Common myeloid progenitor, CD34-positive (primary cell): Measurements from ENCODE around the gene DDN.

Experiments
- CTCF ChIA-PET: fragments of 350-600 bp; sonication (Branson Sonifier 250); formaldehyde crosslinking; loops from one replicate; lab custom pipeline; 2021; ENCODE audit warnings: antibody characterized with exemption; lab: Charles Lee
- POLR2A ChIA-PET: fragments of 350-600 bp; sonication (Branson Sonifier 250); formaldehyde crosslinking; loops from one replicate; lab custom pipeline; 2021; ENCODE audit warnings: antibody characterized with exemption; lab: Charles Lee
- DNase-seq, 3 donors: peaks; one replicate each; pipeline versions ENCODE4 v3.0.0 to v3.0.0-alpha.2; 2013
- H3K27ac ChIP-seq, 2 experiments: 1 replicate in 1 of 2; 2 replicates in 1 of 2; pipeline ENCODE4 v1.7.0; 2013; ENCODE audit warnings: inconsistent platforms in 2 of 2, low read length in 2 of 2, mild to moderate bottlenecking in 2 of 2, low read depth in 1 of 2, moderate library complexity in 1 of 2; ENCODE audit not compliant: severe bottlenecking in 2 of 2, insufficient read depth in 1 of 2, poor library complexity in 1 of 2
- H3K27me3 ChIP-seq, 5 experiments: replicated peaks in 2 of 5; 1 replicate in 3 of 5; 2 replicates in 2 of 5; pipeline versions ENCODE4 v1.6.1 to v1.7.0; 2013; ENCODE audit warnings: low read length in 4 of 5, mild to moderate bottlenecking in 2 of 5, moderate library complexity in 2 of 5, inconsistent platforms in 1 of 5; ENCODE audit not compliant: insufficient read depth in 5 of 5, control insufficient read depth in 4 of 5
- H3K36me3 ChIP-seq, 4 experiments: 1 replicate in 2 of 4; 2 replicates in 2 of 4; pipeline versions ENCODE4 v1.6.1 to v1.7.0; 2013; ENCODE audit warnings: low read length in 3 of 4, control low read depth in 1 of 4, mild to moderate bottlenecking in 1 of 4; ENCODE audit not compliant: control insufficient read depth in 4 of 4, insufficient read depth in 4 of 4
- H3K4me1 ChIP-seq, 4 experiments: 1 replicate in 3 of 4; 2 replicates in 1 of 4; pipeline versions ENCODE4 v1.6.1 to v1.7.1; 2013; ENCODE audit warnings: low read length in 3 of 4, mild to moderate bottlenecking in 3 of 4, control low read depth in 1 of 4, inconsistent platforms in 1 of 4, moderate library complexity in 1 of 4; ENCODE audit not compliant: control insufficient read depth in 4 of 4, insufficient read depth in 4 of 4; ENCODE audit errors: control extremely low read depth in 1 of 4
- H3K4me3 ChIP-seq, 7 experiments: 1 replicate in 4 of 7; 2 replicates in 3 of 7; pipeline versions ENCODE4 v1.5.1 to v1.7.0; 2013; ENCODE audit warnings: mild to moderate bottlenecking in 7 of 7, low read length in 6 of 7, moderate library complexity in 6 of 7, inconsistent platforms in 2 of 7, low read depth in 2 of 7, control low read depth in 1 of 7; ENCODE audit not compliant: insufficient read depth in 4 of 7, control insufficient read depth in 1 of 7; ENCODE audit errors: extremely low read depth in 1 of 7
- H3K9me3 ChIP-seq, 5 experiments: 1 replicate in 4 of 5; 2 replicates in 1 of 5; pipeline versions ENCODE4 v1.6.1 to v1.7.1; 2013; ENCODE audit warnings: low read length in 4 of 5, mild to moderate bottlenecking in 2 of 5, inconsistent platforms in 1 of 5, low read depth in 1 of 5, moderate library complexity in 1 of 5; ENCODE audit not compliant: control insufficient read depth in 4 of 5, insufficient read depth in 2 of 5; ENCODE audit errors: control extremely low read depth in 1 of 5
- WGBS: methylation state at CpG from one replicate; pipeline ENCODE4 v1.1.5; 2013; ENCODE audit not compliant: insufficient coverage; 5-methylcytosine and 5-hydroxymethylcytosine counted together

Gene DDN

DNA sequence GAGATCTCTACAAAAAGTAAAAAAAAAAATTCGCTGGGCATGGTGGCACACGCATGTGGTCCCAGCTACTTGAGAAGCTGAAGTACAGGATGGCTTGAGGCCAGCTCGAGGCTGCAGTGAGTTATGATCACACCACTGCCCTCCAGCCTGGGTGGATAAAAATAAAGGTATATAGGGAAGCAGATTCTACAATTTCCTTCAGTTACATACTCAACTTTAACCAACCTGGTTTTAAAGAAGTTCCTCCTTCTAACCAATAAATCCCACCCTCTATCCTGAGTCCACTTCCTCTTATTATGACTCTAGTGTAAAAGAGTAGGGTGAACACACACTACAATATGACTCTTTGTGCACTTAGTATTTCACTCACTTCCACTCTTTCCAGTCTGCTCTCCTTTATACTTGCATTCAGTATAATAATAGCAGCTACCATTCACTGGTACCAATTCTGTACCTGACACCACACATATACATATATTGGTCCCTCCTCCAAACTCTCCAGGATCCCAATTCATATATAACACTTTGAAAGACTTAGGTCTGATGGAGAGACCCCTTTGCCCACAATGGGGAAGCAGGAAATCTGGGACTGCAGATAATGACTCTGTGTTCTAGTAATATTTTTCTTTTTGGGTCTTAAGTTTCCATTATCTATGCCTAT, 44.2 kb downstream of the DDN start:
- no peaks in the 10 kb centered on the region for H3K9me3 ChIP-seq
- H3K4me1 ChIP-seq: peaks cover 26 to 55% (median 43%) of the 10 kb centered on the region in 4 experiments
- ChIA-PET CTCF (interaction anchor here (47.1 to 75.7 kb wide), 2 partner anchors 14 to 15 kb away, joined by 1637 read pairs; partner anchors contain the start of genes ARF3, DDN, FKBP11 and WNT1), POLR2A (no interaction called here)
- H3K36me3 ChIP-seq: peaks cover 0 to 23% (median 16%) of the 10 kb centered on the region in 4 experiments
- H3K27ac ChIP-seq: no peak overlapping the region
- WGBS: 0% methylated on average over 1 of the region's 3 CpGs
- peak; percentile 57 to 87 (median 85) for DNase-seq
- no peaks in the 10 kb centered on the region for H3K27me3 ChIP-seq
- peak overlapping the region in 4 of 7 experiments; percentile 85 to 96 (median 92) for H3K4me3 ChIP-seq

DNA sequence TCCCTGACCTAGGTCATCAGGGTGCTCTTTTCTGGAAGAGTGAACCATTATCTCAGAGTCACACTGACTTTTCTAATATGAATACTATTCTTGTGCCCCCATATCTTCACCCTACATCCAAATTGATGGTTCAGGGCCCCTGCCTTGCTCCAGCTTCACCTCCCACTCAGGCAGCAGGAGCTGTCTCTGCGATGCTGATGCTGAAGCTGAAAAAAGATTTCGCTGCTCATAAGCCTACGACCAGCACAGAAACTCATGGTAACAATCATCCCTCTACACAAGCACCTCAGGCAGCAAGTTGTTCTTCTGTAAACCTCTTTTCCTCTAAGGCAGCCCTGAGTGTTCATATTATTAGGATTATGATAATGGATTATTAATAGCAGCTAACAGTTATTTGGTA, 45.1 kb downstream of the DDN start:
- Histone ChIP-seq H3K9me3 (no peaks in the 10 kb centered on the region), H3K27me3 (no peaks in the 10 kb centered on the region), H3K27ac (no peak overlapping the region), H3K36me3 (peaks cover 0 to 29% (median 20%) of the 10 kb centered on the region in 4 experiments), H3K4me1 (peaks cover 26 to 55% (median 43%) of the 10 kb centered on the region in 4 experiments), H3K4me3 (peak overlapping the region in 2 of 7 experiments; percentile 35 to 96)
- ChIA-PET POLR2A (no interaction called here), CTCF (interaction anchor here (1.0 to 75.7 kb wide), 3 partner anchors 15 to 50 kb away, joined by 3 to 1637 read pairs (median 1637); partner anchors contain the start of genes ARF3, DDN, FKBP11 and WNT1)
- 100% methylated on average over 1 of the region's 3 CpGs for WGBS
- DNase-seq: no peak

DNA sequence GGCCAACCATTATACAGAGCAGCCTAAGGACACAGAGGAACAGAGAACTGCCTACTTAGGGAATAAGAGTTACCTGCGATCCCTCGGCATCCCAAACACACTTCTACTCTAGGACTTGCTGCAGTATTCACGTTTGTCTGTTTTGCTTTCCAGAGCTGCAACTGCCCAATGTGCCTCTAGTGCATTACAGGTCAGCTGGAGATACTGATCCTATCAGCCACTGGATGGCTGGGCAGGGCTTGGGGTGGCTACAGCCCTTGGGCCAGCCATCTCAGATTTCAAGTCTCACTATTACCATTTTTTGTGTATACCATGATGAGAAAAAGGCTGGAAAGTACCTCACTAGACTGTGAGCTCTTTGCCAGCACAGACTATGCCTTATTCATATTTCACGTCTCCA, 46.5 kb downstream of the DDN start:
- Histone ChIP-seq H3K36me3 (peaks cover 3 to 38% (median 21%) of the 10 kb centered on the region in 4 experiments), H3K27me3 (no peaks in the 10 kb centered on the region), H3K4me3 (no peak overlapping the region), H3K4me1 (peaks cover 18 to 48% (median 37%) of the 10 kb centered on the region in 4 experiments), H3K27ac (no peak overlapping the region), H3K9me3 (no peaks in the 10 kb centered on the region)
- POLR2A ChIA-PET: interaction anchor here (0.6 to 1.1 kb wide), 2 partner anchors 20 to 271 kb away, joined by 3 read pairs; no protein-coding TSS in a partner anchor
- CTCF ChIA-PET: interaction anchor here (0.9 to 75.7 kb wide), 5 partner anchors 13 to 100 kb away, joined by 3 to 1637 read pairs (median 7); partner anchors contain the start of genes ARF3, DDN, FKBP11 and WNT1
- 100% methylated on average over 3 of the region's 4 CpGs for WGBS
- no peak for DNase-seq

DNA sequence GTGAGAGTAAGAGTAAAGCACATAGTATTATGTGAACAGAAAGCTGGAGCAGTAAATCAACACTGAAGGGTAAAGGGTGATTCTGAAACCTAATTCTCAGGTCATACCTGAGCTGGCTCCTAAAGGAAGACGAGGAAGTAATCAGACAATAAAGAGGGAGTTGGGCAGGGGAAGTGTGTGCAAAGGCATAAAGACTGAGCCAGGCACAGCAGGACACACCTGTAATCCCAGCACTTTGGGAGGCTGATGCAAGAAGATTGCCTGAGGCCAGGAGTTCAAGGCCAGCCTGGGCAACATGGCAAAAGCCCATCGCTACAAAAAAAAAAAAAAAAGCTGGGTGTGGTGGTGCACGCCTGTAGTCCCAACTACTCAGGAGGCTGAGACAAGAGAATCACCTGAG, 51.4 kb downstream of the DDN start:
- ChIA-PET POLR2A (interaction anchor here (0.6 kb wide), 1 partner anchor 29 kb away, joined by 6 read pairs; no protein-coding TSS in a partner anchor), CTCF (interaction anchor here (1.6 to 75.7 kb wide), 3 partner anchors 8 to 514 kb away, joined by 3 to 1637 read pairs (median 1637); partner anchors contain the start of genes ARF3, DDN, FKBP11 and WNT1)
- no peak for DNase-seq
- Histone ChIP-seq H3K36me3 (peaks cover 8 to 57% (median 25%) of the 10 kb centered on the region in 4 experiments), H3K9me3 (no peaks in the 10 kb centered on the region), H3K4me3 (no peak overlapping the region), H3K4me1 (peaks cover 0 to 4% (median 0%) of the 10 kb centered on the region in 4 experiments), H3K27me3 (no peaks in the 10 kb centered on the region), H3K27ac (no peak overlapping the region)
- 100% methylated on average over 2 of the region's 3 CpGs for WGBS

DNA sequence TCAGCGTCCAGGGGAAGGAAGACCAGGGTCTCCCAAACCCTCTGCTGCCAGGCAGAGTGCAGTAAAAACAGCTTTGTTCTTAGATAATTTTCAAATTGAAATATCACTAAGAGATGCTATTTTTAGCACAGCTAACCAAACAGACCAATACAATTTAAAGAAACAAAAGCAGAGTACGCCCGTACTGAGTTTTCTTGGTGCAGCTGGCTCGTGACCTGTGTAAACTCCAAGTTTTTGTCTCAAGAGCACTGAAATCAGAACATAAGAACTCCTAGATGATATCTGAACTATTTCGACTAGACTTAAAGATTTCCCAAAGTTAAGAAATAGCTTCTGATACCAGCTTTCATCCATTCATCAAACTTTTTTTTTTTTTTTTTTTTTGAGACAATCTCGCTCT, 52.2 kb downstream of the DDN start:
- Histone ChIP-seq H3K9me3 (no peaks in the 10 kb centered on the region), H3K36me3 (peaks cover 10 to 54% (median 18%) of the 10 kb centered on the region in 4 experiments), H3K4me1 (peaks cover 0 to 3% (median under 1%) of the 10 kb centered on the region in 4 experiments), H3K27ac (no peak overlapping the region), H3K27me3 (no peaks in the 10 kb centered on the region), H3K4me3 (no peak overlapping the region)
- ChIA-PET POLR2A (no interaction called here), CTCF (interaction anchor here (0.6 to 75.7 kb wide), 4 partner anchors 7 to 1178 kb away, joined by 3 to 1637 read pairs (median 820); partner anchors contain the start of genes ARF3, DDN, FKBP11 and WNT1)
- WGBS: 100% methylated on average over 4 of the region's 6 CpGs
- no peak for DNase-seq

DNA sequence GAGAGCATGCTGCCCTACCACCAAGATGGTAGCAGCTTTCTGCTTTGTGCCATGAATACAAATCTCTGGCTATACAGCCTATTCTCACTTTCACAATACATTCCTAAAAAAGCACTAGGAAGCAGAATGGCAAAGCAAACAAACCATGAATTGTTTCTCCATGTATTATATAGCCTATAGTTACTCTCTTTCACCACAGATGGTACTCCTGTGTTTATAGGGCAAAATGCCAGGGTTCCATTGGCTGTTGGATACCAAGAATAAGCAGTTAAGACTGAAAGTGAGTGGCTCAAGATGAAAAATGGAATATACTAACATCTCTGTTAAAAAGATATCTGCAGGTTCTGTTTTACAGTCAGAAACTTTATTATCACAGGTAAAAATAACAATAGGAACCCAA, 53.0 kb downstream of the DDN start:
- H3K36me3 ChIP-seq: peaks cover 10 to 60% (median 20%) of the 10 kb centered on the region in 4 experiments
- no peak overlapping the region for H3K27ac ChIP-seq
- H3K9me3 ChIP-seq: no peaks in the 10 kb centered on the region
- H3K4me3 ChIP-seq: no peak overlapping the region
- ChIA-PET CTCF (interaction anchor here (0.6 to 75.7 kb wide), 5 partner anchors 7 to 93 kb away, joined by 3 to 1637 read pairs (median 7); partner anchors contain the start of genes ARF3, DDN, FKBP11 and WNT1), POLR2A (no interaction called here)
- H3K4me1 ChIP-seq: peaks cover 0 to 7% (median 3%) of the 10 kb centered on the region in 4 experiments
- no peaks in the 10 kb centered on the region for H3K27me3 ChIP-seq
- DNase-seq: no peak
